Sigmoid colon (tissue), 7 donors: ENCODE data around the gene HPS4. TPM values are rescaled to one million over a fixed set of nuclear protein-coding genes. Genes with fewer than 3 reads are reported as not detected.

Experiments used
- DNase-seq: peaks from one replicate; pipeline ENCODE4 v3.0.0-alpha.2; 2019
- H3K27ac ChIP-seq, 4 donors: fragments of 200-600 bp; sonication (generic); one replicate each; pipeline ENCODE4 v1.5.1; 2016 to 2019; ENCODE audit warnings: mild to moderate bottlenecking in 1 of 4
- H3K27me3 ChIP-seq, 3 donors: fragments of 200-600 bp; sonication (generic); one replicate each; pipeline ENCODE4 v1.5.1; 2019; ENCODE audit warnings: mild to moderate bottlenecking in 1 of 3
- H3K36me3 ChIP-seq, 4 donors: fragments of 200-600 bp; sonication (generic); one replicate each; pipeline ENCODE4 v1.5.1; 2016 to 2019
- H3K4me1 ChIP-seq, 4 donors: fragments of 200-600 bp; sonication (generic); one replicate each; pipeline ENCODE4 v1.5.1; 2017 to 2019
- H3K4me3 ChIP-seq, 4 donors: fragments of 200-600 bp; sonication (generic); one replicate each; pipeline ENCODE4 v1.5.1; 2017 to 2019; ENCODE audit warnings: mild to moderate bottlenecking in 2 of 4, moderate library complexity in 1 of 4
- H3K9me3 ChIP-seq, 4 donors: fragments of 200-600 bp in 3 of 4; sonication (generic) in 3 of 4; one replicate each; pipeline versions ENCODE4 v1.5.1 to v1.6.1; 2013 to 2019
- EP300 ChIP-seq, 4 donors: sonication (generic); formaldehyde crosslinking; IDR thresholded peaks; one replicate each; pipeline ENCODE4 v1.6.1; 2017; ENCODE audit warnings: antibody characterized with exemption in 4 of 4
- POLR2A ChIP-seq, 2 donors: fragments of 450-650 bp; IDR thresholded peaks; one replicate each; pipeline ENCODE4 v1.6.1; 2016; ENCODE audit warnings: antibody characterized with exemption in 2 of 2, mild to moderate bottlenecking in 2 of 2, moderate library complexity in 2 of 2
- POLR2AphosphoS5 ChIP-seq, 4 donors: sonication (generic); formaldehyde crosslinking; IDR thresholded peaks; one replicate each; pipeline ENCODE4 v1.6.1; 2017; ENCODE audit warnings: antibody characterized with exemption in 4 of 4
- WGBS, 2 donors: extraction: QIAGEN DNeasy Blood & Tissue Kit; methylation state at CpG; one replicate each; pipeline ENCODE4 v1.1.7; 2013; 5-methylcytosine and 5-hydroxymethylcytosine counted together
- intact Hi-C: fragments of 100-400 bp; cut with DNase I; formaldehyde crosslinking; loops from one replicate; pipeline ENCODE4 v1.15.1; 2023
- polyA plus RNA-seq, 3 donors: library from polyadenylated mRNA; stranded (reverse); fragments of 200-250 nt; gene quantifications; one replicate each; pipeline ENCODE4 v1.2.3, GENCODE V29; 2013
- total RNA-seq, 4 donors: library from RNA; depleted of rRNA; stranded (reverse); fragments of >200 nt; gene quantifications; one replicate each; pipeline ENCODE4 v1.1.0, GENCODE V29; 2016
- TF ChIP-seq, protein P1 (sequence below), 4 experiments: fragments of 450-650 bp in 3 of 4; fragments of 200-600 bp in 1 of 4; IDR thresholded peaks; one replicate each; pipeline ENCODE4 v1.5.1; 2016 to 2019; ENCODE audit warnings: antibody characterized with exemption in 4 of 4, mild to moderate bottlenecking in 3 of 4, moderate library complexity in 2 of 4
- donor health status: healthy with polysubstance abuse.
- donor health status: Bipolar disorder and iron deficiency.
- donor health status: healthy.

The HPS4 gene
- total and polyA plus RNA-seq, 7 donors: 4.8 to 48.7 (median 19.0) TPM

- 97% methylated on average over 5 of the region's 5 CpGs for WGBS, 2 donors
- Histone ChIP-seq H3K4me3 (no peak overlapping the region), H3K27ac (no peak overlapping the region), H3K4me1 (peaks cover 0 to 12% (median 9%) of the 10 kb centered on the region in 4 donors), H3K27me3 (no peaks in the 10 kb centered on the region), H3K36me3 (no peaks in the 10 kb centered on the region), H3K9me3 (no peaks in the 10 kb centered on the region)
- intact Hi-C loops: no loop called here
- TF ChIP-seq, protein P1, sequence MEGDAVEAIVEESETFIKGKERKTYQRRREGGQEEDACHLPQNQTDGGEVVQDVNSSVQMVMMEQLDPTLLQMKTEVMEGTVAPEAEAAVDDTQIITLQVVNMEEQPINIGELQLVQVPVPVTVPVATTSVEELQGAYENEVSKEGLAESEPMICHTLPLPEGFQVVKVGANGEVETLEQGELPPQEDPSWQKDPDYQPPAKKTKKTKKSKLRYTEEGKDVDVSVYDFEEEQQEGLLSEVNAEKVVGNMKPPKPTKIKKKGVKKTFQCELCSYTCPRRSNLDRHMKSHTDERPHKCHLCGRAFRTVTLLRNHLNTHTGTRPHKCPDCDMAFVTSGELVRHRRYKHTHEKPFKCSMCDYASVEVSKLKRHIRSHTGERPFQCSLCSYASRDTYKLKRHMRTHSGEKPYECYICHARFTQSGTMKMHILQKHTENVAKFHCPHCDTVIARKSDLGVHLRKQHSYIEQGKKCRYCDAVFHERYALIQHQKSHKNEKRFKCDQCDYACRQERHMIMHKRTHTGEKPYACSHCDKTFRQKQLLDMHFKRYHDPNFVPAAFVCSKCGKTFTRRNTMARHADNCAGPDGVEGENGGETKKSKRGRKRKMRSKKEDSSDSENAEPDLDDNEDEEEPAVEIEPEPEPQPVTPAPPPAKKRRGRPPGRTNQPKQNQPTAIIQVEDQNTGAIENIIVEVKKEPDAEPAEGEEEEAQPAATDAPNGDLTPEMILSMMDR (IDR thresholded peaks at IDR 0.05): no peak
- TF ChIP-seq EP300 (IDR thresholded peaks at IDR 0.05): no peak
- no peak for TF ChIP-seq POLR2A (IDR thresholded peaks at IDR 0.05)
- no peak for TF ChIP-seq POLR2AphosphoS5 (IDR thresholded peaks at IDR 0.05)
- no peak for DNase-seq
These were observed 33.8 kb upstream of the HPS4 start for GRCh38 chr22:26517429-26517828.

GRCh38 chr22:26516503-26516902 is 32.9 kb upstream of the HPS4 start:
- Histone ChIP-seq H3K27me3 (no peaks in the 10 kb centered on the region), H3K9me3 (no peaks in the 10 kb centered on the region), H3K4me1 (peaks cover 0 to 15% (median 14%) of the 10 kb centered on the region in 4 donors), H3K4me3 (no peak overlapping the region), H3K36me3 (no peaks in the 10 kb centered on the region), H3K27ac (no peak overlapping the region)
- DNase-seq: no peak
- TF ChIP-seq, protein P1 (IDR thresholded peaks at IDR 0.05): no peak
- TF ChIP-seq POLR2AphosphoS5 (IDR thresholded peaks at IDR 0.05) (no peak), POLR2A (IDR thresholded peaks at IDR 0.05) (no peak), EP300 (IDR thresholded peaks at IDR 0.05) (no peak)
- intact Hi-C loops: no loop called here
- WGBS, 2 donors: 89 to 93% methylated on average over 1 of the region's 1 CpG

GRCh38 chr22:26515931-26516330 is 32.3 kb upstream of the HPS4 start:
- H3K36me3 ChIP-seq: no peaks in the 10 kb centered on the region
- H3K4me1 ChIP-seq: peaks cover 0 to 21% (median 19%) of the 10 kb centered on the region in 4 donors
- H3K9me3 ChIP-seq: no peaks in the 10 kb centered on the region
- WGBS, 2 donors: 88% methylated on average over 3 of the region's 3 CpGs
- no peak overlapping the region for H3K4me3 ChIP-seq
- TF ChIP-seq EP300 (IDR thresholded peaks at IDR 0.05) (no peak), POLR2A (IDR thresholded peaks at IDR 0.05) (no peak), POLR2AphosphoS5 (IDR thresholded peaks at IDR 0.05) (no peak)
- TF ChIP-seq, protein P1 (IDR thresholded peaks at IDR 0.05): no peak
- H3K27me3 ChIP-seq: no peaks in the 10 kb centered on the region
- intact Hi-C loops: no loop called here
- no peak for DNase-seq
- no peak overlapping the region for H3K27ac ChIP-seq

DNA sequence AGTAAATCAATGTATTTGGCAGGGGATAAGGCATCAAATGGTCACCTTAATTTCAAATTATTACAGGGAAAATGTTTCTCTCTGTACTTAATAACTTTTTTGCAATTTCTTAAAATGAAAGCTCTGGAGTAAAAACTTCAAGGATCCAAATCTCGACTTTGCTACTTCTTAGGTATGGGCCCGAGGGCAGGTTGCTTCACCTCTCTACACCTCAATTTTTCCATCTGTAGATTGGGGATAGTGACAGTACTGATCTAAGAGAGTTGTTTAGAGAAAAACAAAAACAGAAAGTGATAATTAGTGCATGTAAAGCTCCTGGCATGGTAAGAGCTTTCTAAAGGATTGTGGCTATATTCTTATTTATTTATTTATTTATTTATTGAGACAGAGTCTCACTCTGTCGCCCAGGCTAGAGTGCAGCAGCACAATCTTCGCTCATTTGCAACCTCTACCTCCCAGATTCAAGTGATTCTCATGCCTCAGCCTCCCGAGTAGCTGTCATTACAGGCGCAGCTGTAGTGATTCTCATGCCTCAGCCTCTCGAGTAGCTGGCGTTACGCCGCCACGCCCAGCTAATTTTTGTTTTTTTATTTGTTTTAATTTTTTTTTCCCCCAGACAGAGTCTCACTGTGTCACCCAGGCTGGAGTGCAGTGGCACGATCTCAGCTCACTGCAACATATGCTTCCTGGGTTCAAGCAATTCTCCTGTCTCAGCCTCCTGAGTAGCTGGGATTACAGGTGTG is 31.0 kb upstream of the HPS4 start:
- 93 to 95% methylated on average over 12 of the region's 12 CpGs for WGBS, 2 donors
- no peak for DNase-seq
- H3K4me1 ChIP-seq: peaks cover 0 to 26% (median 24%) of the 10 kb centered on the region in 4 donors
- no peak for TF ChIP-seq EP300 (IDR thresholded peaks at IDR 0.05)
- TF ChIP-seq POLR2A (IDR thresholded peaks at IDR 0.05): no peak
- TF ChIP-seq POLR2AphosphoS5 (IDR thresholded peaks at IDR 0.05): no peak
- TF ChIP-seq, protein P1 (IDR thresholded peaks at IDR 0.05): no peak
- no peaks in the 10 kb centered on the region for H3K27me3 ChIP-seq
- no peak overlapping the region for H3K27ac ChIP-seq
- no peak overlapping the region for H3K4me3 ChIP-seq
- no peaks in the 10 kb centered on the region for H3K9me3 ChIP-seq
- intact Hi-C loops: no loop called here
- H3K36me3 ChIP-seq: peaks cover 0 to 8% (median 4%) of the 10 kb centered on the region in 4 donors
